ENCODE measurements around the gene YEATS2.

DNA sequence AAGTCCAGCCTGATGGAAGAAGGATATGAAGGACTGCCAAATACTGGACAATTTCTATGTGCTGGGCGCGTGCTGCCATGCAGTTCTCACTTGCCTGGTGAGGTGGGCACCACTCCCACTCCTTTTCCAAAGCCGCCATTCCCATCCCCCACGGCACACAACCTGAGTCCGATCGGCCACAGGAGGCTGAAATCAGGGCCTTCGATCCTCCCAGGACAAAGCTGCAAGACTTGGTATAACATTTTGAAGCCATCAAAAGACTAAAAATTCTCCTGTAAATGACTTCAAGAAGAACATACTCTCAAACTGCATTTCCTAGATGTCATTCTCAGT lies 130.9 kb downstream of the YEATS2 start:
- TF ChIP-seq POLR2A (IDR thresholded peaks at IDR 0.05): no peak
- TF ChIP-seq, protein P1, sequence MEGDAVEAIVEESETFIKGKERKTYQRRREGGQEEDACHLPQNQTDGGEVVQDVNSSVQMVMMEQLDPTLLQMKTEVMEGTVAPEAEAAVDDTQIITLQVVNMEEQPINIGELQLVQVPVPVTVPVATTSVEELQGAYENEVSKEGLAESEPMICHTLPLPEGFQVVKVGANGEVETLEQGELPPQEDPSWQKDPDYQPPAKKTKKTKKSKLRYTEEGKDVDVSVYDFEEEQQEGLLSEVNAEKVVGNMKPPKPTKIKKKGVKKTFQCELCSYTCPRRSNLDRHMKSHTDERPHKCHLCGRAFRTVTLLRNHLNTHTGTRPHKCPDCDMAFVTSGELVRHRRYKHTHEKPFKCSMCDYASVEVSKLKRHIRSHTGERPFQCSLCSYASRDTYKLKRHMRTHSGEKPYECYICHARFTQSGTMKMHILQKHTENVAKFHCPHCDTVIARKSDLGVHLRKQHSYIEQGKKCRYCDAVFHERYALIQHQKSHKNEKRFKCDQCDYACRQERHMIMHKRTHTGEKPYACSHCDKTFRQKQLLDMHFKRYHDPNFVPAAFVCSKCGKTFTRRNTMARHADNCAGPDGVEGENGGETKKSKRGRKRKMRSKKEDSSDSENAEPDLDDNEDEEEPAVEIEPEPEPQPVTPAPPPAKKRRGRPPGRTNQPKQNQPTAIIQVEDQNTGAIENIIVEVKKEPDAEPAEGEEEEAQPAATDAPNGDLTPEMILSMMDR (IDR thresholded peaks at IDR 0.05): no peak

Data from lower leg skin (tissue), 3 donors.